HK-2 (cell line): Measurements from ENCODE around the gene LPAR6.
"Not testable (repeated sequence)": the region's sequence is repeated elsewhere in the genome, so short reads cannot be mapped to it uniquely, and the experiment has no call there.

ENCODE experiments used
- DNase-seq: peaks from one replicate; pipeline ENCODE4 v3.0.0-alpha.2; 2018; ENCODE audit not compliant: unreplicated experiment

The LPAR6 gene, protein sequence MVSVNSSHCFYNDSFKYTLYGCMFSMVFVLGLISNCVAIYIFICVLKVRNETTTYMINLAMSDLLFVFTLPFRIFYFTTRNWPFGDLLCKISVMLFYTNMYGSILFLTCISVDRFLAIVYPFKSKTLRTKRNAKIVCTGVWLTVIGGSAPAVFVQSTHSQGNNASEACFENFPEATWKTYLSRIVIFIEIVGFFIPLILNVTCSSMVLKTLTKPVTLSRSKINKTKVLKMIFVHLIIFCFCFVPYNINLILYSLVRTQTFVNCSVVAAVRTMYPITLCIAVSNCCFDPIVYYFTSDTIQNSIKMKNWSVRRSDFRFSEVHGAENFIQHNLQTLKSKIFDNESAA

DNA sequence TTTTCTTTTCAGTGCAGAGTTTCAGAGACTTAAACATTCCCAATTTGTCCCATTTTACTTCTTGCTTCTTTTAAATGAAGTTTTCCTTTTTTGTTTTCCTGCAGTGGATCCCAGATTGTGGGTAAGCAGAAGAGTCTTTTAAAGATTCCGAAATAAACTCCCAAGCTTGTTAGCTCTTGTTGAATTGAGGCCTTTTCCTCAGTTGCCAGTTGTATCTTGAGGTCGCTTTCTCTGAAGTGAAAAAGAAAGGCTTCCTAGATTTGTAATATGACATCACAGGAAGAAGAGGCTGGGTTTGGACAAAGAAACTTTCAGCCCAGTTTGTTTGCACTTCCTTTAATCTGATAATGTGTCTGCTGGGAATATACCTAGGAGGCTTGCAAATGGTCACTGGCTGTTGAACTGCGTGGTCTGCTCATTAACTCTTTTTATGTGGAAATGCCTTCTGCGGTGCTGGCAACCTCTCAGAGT is at the start of gene LPAR6:
Gene LPAR6, minus strand, starts transcription at position 233 of the 471 bp plus-strand sequence. CDS start 690 bp downstream, outside the sequence.
- DNase-seq: no peak

DNA sequence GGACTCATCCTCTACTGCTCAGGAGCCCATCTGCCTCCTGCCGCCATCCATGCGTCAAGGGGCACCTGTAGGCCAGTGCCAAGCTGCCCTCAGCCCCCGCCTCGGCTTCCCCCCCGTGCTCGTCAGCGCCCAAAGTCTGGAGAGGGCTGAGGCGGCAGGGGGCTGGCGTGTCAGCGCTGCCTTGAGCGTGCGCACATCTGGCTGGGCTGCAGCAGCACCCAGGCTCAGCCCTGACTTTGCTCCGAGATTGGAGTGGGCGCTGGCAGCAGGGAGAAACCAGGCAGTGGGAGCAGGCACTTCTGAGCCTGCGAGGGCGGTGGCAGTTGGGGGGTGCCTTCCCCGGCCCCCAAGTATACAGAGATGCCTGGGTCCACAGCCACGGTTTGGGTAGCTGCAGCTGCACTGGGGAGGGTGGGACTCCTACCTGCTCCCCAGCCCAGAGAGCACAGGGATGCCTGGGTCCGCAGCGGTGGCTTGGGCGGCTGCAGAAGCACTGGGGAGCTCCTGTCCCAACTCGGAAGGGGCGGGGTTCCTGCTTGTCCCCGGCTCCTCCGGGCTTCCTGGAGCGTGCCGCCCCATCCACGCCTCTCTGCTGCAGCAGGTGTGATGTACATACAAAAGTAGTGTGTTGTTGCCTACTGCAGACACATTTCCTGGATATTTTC is 44.8 kb upstream of the LPAR6 start:
- no peak for DNase-seq

DNA sequence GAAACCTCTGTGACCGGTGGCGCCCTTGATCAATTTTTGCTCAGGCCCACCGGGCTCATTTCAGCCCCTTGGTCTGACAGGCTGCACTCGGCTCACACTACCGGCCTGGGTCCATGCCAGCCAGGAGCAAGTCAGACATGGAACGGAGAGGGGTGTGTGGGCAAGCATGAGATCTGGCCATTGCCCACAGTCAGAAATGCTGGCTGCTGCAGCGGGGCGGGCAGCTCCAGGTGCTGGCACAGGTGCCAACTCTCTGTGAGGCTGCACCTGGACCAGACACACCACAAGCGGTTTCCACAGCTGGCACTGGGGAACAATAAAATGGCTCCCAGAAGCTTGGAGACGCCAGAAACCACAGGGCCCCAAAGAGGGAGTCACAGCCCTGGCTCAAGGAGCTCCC is 43.6 kb upstream of the LPAR6 start:
- DNase-seq: no peak

DNA sequence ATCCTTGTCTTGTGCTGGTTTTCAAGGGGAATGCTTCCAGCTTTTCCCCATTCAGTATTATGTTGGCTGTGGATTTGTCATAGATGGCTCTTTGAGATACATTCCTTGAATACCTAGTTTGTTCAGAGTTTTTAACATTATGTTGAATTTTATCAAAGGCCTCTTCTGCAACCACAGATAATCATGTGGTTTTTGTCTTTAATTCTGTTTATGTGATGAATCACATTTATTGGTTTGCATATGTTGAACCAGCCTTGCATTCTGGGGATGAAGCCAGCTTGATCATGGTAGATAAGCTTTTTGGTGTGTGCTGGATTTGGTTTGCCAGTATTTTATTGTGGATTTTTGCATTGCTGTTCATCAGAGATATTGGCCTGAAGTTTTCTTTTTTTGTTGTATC is 38.3 kb upstream of the LPAR6 start:
- not testable (repeated sequence) for DNase-seq

DNA sequence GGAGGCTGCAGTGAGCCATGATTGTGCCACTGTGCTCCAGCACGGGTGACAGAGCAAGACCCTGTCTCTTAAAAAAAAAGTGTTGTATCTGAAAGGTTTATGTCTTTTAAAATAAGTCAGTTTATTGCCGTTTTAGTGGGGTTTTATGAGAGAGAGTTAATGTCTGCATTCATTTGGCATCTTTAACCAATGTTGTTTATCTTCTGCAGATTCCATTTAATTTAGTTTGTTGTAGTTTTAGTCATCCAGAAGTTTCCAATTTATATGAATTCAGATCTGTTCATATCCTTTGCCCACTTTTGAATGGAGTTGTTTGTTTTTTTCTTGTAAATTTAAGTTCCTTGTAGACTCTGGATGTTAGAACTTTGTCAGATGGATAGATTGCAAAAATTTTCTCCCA is 36.7 kb upstream of the LPAR6 start:
- no peak for DNase-seq

DNA sequence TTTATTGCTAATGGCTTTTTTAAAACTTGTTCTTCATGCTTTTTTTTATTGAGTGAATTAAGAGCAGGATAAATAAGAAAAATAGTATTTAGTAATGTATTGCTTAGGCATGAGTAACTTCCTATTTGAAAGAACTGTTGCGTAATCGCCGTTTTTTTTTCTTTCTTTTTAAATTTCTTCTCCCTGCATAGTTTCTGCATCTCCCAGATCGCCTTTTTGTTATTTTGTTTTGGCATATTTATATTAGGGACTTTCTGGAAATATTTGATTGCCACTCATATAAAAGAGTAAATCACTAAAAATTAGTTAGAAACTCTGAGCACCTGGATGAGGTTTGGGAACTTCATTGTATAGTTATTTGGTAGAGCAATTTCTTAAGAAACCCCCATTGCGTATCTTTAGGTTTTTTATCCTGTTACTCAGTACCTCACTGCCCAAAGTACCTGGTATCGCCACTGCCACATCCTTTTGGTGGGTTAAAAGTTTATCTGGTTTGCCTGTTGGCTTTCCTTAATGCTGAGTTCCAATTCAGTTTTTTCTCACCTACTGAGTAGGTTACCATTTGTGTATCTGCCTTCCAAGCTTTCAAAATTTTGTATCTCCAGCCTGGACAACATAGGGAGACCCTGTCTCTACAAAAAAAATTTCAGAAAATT is 36.2 kb upstream of the LPAR6 start:
- no peak for DNase-seq

DNA sequence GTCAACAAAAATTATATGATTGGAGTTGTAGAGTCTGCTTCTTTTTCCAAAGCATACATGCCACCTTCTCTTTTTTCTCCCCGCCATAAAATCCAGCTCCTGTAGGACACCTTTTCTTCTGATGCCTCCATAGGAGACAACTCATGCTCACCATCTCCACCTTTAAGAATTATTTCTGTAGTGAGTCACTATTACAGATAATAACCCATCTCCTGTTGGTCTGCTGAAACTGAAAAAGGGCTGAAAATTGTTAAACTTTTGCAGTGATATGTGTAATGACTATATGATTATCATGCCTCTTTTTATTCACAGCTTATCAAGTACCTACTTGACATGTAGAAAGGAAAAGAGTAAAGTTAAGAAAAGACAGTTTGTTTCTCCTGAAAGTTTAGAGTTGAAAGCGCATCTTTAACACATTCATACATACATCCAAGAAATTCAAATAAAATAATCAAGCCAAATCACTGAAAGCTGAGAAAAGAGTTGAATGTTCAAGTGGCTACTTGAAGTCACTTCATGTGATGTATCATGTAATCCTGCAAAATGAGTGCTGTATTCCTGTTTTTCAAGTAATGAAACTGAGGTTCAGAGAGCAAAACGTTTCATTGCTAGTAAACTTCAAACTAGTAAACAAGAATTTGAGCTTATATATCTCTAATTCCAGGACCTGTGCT is 35.5 kb upstream of the LPAR6 start:
- DNase-seq: no peak

DNA sequence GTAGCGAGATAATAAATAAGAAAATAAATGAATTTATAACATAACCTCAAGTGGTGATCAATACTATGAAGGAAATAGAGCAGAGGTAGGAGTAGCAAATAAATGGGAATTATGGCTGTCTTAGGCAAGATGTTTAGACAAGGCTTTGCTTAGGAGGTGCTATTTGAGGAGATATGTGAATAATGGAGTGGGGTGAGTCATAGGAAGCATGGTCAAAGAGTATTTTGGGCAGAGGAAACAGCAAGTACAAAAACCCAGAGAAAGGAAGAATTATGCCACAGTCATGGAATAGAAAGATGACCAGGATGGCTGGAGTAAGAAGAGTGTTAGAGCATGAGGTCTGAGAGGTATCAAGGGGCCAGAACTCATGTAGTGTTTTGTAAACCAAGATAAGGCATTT is 33.6 kb upstream of the LPAR6 start:
- DNase-seq: no peak

DNA sequence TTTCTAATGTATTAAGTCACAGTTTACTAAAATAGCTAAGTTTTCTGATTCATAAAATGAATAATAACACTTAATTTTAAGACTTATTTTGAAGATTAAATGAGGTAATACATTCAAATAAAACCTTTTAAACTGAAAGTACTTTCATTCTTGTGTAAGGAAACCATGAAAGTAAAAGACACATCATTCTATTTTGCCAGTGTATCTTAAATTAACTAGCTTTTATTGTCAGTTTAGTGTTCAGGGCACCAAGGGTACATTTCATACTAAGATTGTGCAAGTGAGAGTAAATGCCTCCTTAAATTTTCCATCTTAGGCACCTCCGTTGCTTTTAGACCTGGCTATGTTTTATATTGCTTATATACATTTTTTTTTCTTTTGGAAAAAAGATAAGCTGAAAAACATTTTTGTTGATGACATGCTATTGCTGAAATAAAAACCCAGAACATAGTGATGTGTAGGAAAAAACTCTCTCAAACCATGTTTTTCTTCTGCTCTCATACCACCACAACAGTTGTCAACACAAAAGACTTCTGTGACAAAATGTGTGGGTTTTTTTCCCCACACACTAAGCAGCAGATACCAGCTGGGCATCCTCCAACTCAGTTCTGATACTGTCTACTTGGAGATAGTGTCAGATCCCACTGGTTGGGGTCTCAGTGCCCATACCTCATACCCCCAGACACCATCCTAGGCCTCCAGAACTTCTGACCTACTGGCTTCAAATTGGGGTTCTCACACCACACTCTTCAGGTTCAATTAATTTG is 30.7 kb upstream of the LPAR6 start:
- no peak for DNase-seq

DNA sequence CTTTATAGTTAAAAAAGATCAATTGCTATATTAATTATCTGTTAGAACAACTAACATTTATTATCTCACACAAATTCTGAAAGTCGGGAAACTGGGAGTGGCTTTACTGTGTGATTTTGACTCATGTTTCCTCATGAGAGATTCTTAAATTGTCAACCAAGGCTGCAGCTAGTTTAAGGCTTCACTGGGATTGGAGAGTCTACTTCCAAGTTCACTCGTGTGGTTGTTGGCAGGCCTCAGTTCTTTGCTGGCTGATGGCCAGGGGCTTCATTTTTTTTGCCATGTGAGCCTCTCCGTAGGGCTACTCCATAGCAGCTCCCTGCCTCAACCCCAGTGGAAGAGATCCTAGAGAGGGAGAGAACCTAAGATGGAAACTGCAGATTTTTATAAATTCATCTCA is 24.5 kb upstream of the LPAR6 start:
- no peak for DNase-seq

DNA sequence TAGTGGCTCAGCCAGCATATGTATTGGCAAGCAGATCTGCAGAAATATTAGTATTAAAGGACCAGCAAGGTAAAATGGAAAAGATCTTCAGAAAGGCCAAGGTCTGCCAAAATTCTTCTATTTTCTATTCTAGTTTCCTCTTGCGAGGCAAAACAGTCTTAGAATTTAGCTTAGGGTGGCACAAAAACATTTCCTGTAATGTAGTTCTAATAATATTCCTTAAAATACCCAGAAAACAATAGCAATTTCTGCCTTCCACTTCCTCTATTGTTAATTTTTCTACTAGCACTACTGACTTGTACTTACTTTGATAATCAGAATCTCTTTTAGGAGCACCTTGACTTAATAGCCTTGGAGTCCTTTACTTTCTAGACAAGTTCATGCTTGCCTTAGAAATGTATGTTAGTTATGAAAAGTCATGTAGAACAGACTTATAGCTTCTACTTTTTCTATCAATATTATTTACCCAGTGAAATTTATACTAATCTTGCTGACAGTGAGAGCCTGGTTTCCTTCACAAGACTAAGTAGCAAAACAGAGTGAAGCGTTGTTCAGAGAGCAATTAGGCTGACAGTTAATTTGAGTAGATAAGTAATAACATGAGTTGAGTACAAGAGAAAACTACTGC is 23.9 kb upstream of the LPAR6 start:
- DNase-seq: no peak

DNA sequence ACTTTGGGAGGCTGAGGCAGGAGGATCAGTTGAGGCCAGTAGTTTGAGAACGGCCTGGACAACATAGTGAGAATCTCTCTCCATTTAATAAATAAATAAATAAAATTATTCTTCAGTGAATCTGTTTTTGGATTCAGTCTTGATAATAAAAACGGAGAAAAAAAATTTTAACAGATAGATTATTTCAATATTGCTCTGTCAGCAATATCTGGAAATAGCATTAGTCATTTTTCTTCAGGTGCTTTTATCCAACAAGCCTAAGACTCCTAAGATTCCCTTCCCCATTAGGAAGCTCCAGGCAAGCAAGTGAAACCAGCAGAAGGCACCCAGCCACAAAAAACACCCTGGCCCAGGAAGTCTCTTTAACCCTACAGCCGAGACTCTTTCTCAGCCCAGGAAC is 21.3 kb upstream of the LPAR6 start:
- no peak for DNase-seq

DNA sequence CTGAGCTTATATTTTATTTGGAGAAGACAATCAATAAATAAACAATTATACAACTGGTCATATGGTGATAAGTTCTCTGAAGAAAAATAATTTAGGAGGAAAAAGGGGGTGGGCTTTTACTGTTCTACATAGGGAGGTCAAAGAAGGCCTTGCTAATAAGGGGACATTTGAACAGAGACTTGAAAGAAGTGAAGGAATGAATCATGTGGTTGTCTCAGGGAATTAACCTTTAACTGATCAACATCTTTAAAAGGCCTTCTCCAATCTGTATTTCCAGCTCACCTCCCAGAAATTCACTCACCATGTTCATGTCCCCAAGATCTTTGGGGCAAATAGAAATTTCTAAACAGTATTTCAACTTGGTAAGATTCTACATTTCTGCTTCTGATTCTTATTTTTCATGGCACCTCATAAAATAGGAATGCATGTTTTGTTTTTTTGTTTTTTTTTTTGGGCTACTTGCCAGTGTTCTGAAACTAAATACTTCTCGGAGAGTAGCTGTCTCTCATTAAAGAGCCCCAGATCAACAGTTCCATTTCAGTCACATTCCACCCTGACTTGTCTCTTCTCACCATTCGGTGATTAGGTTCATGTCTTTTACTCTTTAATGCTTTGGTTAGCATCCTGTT is 19.2 kb upstream of the LPAR6 start:
- DNase-seq: no peak

DNA sequence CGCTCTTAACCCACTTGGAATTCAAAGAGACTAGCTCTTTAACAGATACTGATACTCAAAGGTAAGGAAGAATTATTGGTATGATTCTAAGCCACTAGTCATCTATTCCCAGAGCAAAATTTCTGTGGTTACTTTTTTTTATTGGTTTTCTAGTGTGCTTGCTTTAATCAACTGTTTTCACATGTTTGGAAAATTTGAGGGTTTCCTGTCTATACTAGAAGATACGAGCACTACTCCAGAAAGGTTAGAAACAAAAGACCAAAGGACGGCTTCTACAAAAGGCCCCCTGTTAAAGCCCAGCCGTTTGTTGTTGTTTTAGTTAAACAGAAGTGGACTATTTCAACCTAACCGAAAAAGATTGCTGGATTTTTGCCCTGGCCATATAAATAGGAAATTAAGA is 18.5 kb upstream of the LPAR6 start:
- no peak for DNase-seq

DNA sequence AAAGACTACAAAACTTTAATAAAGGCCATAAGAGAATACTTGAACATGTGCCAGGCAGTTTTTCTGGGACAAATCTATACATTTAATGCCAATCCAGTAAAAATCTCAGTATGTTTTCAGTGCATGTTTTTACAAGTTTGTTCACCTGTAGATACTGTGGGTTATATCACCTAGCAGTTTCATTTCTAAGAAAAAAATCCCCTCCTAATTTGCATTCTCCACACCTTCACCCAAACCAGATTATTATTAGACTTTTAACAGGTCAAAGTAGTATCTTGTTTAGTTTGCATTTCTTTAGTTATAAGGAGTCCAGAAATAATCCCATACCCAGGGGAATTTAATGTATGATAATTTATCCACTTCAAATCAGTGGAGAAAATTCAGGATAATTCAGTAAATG is 17.0 kb upstream of the LPAR6 start:
- DNase-seq: no peak

DNA sequence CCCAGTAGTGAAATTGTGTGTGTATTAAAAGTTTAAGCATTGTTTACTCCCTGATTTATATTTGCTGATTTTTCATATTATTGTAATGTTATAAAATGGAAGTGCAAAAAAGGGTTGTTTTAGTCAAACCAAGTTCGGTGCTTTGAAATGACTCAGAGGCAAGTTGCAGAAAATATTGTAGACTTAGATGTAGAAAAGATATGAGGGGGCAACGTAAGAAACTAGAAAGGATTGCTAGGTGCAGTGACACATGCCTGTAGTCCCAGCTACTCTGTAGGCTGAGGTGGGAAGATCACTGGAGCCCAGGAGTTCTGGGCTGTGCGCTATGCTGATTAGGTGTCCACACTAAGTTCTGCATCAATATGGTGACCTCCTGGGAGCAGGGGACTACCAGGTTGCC is 16.1 kb upstream of the LPAR6 start:
- no peak for DNase-seq

DNA sequence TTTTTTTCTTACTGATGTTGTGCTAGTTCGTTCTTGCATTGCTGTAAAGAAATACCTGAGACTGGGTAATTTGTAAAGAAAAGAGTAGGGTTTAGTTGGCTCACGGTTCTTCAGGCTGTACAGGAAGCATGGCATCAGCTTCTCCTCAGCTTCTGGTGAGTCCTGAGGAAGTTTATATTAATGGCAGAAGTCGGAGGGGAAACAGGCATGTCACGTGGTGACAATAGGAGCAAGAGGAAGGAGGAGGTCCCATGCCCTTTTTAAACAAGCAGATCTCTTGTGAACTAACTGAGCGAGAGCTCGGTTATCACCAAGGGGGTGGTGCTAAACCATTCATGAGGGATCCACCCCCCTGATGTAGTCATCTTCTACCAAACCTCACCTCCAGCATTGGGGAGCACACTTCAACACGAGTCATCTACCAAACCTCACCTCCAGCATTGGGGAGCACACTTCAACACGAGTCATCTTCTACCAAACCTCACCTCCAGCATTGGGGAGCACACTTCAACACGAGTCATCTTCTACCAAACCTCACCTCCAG is 13.9 kb upstream of the LPAR6 start:
- not testable (repeated sequence) for DNase-seq

DNA sequence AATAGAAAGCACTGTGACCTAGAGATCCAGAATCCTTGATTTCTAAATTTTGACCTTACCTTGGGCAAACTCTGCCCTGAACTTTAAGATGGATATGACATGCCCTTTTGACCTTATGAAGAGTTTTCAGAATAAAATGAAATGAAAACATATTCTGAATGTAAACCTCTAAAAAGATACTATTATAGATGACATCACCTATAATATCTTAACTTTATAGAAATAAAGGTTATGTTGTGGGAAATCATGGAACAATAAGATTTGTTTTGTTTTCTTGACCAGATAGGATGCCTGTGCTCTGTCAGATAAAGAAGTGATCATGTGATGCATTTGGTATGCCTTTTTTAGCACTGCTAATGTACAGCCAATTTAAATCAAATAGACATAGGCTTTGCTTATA is 13.1 kb upstream of the LPAR6 start:
- no peak for DNase-seq

DNA sequence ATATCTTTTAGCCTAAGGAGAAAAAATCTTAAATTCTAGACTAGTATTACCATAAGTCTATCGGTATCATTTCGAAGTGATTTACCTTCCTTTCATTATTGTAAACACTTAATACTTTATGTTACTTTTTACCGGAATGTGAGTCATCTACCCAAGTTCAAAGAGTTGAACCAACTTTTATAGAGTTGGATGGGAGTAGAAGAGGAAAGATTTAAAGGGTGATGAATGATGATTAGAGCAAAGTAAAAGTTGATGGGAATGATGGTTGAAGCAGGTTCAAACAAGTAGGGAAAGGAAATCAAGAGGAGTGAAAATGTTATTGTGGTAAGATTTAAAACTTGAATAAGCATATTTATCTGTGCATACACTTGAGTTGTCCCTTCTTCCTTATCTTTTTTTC is 11.3 kb upstream of the LPAR6 start:
- DNase-seq: no peak

DNA sequence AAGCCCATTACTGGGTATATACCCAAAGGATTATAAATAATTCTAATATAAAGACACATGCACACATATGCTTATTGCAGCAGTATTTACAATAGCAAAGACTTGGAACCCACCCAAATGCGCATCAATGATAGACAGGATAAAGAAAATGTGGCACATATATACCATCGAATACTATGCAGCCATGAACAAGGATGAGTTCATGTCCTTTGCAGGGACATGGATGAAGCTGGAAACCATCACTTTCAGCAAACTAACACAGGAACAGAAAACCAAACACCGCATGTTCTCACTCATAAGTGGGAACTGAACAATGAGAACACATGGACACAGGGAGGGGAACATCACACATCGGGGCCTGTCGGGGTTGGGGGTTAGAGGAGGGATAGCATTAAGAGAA is 9.1 kb upstream of the LPAR6 start:
- not testable (repeated sequence) for DNase-seq
